IMR-90 (cell line): ENCODE measurements around the gene ZMYM2. TPM values are rescaled to one million over a fixed set of nuclear protein-coding genes. Genes with fewer than 3 reads are reported as not detected.

ENCODE experiments used
- ATAC-seq: fragments of 200-7000 bp; cut with Tn5 transposase; 2 replicates; pipeline ENCODE4 v1.9.1; 2020; ENCODE audit warnings: low read depth, mild to moderate bottlenecking, moderate library complexity
- BruUV-seq: library from RNA; stranded (reverse); fragments of 400-500 nt; replicated peaks from 2 replicates; lab custom pipeline; 2021; lab: Mats Ljungman, UMichigan
- CTCF ChIA-PET: fragments of 300-600 bp; formaldehyde crosslinking; extraction: SDS; loops from one replicate; lab custom pipeline; 2021; ENCODE audit warnings: antibody characterized with exemption; lab: Yijun Ruan, JAX
- POLR2A ChIA-PET: fragments of 300-600 bp; sonication (Branson Sonifier 250); formaldehyde crosslinking; loops from one replicate; lab custom pipeline; 2022; ENCODE audit warnings: antibody characterized with exemption; ENCODE audit not compliant: unreplicated experiment; lab: Charles Lee
- DNase-seq: peaks from one replicate; pipeline ENCODE4 v3.0.0; 2013
- H2AFZ ChIP-seq: replicated peaks from 2 replicates; pipeline ENCODE3; 2013; ENCODE audit warnings: low read length, mild to moderate bottlenecking; ENCODE audit not compliant: poor library complexity
- H2AK5ac ChIP-seq: 2 replicates; pipeline ENCODE4 v1.6.1; 2013; ENCODE audit warnings: low read depth, low read length, inconsistent platforms
- H2AK9ac ChIP-seq: replicated peaks from 2 replicates; pipeline ENCODE3; 2013; ENCODE audit warnings: mild to moderate bottlenecking, low read depth, low read length, moderate library complexity; ENCODE audit not compliant: poor library complexity
- H2BK120ac ChIP-seq: 2 replicates; pipeline ENCODE4 v1.6.1; 2013; ENCODE audit warnings: low read depth, low read length, inconsistent platforms
- H2BK15ac ChIP-seq: 3 replicates; pipeline ENCODE4 v1.6.1; 2013; ENCODE audit warnings: low read depth, low read length, inconsistent platforms
- H2BK20ac ChIP-seq: 2 replicates; pipeline ENCODE4 v1.6.1; 2013; ENCODE audit warnings: low read depth, mild to moderate bottlenecking, inconsistent platforms, low read length, moderate library complexity
- H2BK5ac ChIP-seq: 2 replicates; pipeline ENCODE4 v1.6.1; 2013; ENCODE audit warnings: mild to moderate bottlenecking, low read depth, low read length, inconsistent platforms; ENCODE audit not compliant: poor library complexity, severe bottlenecking
- H3K14ac ChIP-seq: replicated peaks from 2 replicates; pipeline ENCODE4 v1.6.1; 2013; ENCODE audit warnings: low read depth, low read length, inconsistent platforms
- H3K18ac ChIP-seq: 2 replicates; pipeline ENCODE4 v1.6.1; 2013; ENCODE audit warnings: low read depth, low read length, control low read depth
- H3K23ac ChIP-seq: 2 replicates; pipeline ENCODE4 v1.6.1; 2013; ENCODE audit warnings: low read depth, low read length, inconsistent platforms
- H3K27ac ChIP-seq: 2 replicates; pipeline ENCODE4 v1.5.1; 2013; ENCODE audit warnings: mild to moderate bottlenecking, control low read depth, low read length; ENCODE audit not compliant: insufficient read depth
- H3K27me3 ChIP-seq: 2 replicates; pipeline ENCODE4 v1.6.1; 2013; ENCODE audit warnings: low read length; ENCODE audit not compliant: control insufficient read depth, insufficient read depth
- H3K36me3 ChIP-seq: 2 replicates; pipeline ENCODE4 v1.6.1; 2013; ENCODE audit warnings: low read length, mixed read lengths; ENCODE audit not compliant: control insufficient read depth, insufficient read depth
- H3K4ac ChIP-seq: 2 replicates; pipeline ENCODE4 v1.6.1; 2013; ENCODE audit warnings: low read depth, low read length, inconsistent platforms
- H3K4me1 ChIP-seq: 2 replicates; pipeline ENCODE4 v1.6.1; 2013; ENCODE audit warnings: low read length, mixed read lengths; ENCODE audit not compliant: control insufficient read depth, insufficient read depth
- H3K4me2 ChIP-seq: 2 replicates; pipeline ENCODE4 v1.6.1; 2013; ENCODE audit warnings: low read depth, mild to moderate bottlenecking, control low read depth, low read length, moderate library complexity
- H3K4me3 ChIP-seq: 2 replicates; pipeline ENCODE4 v1.5.1; 2013; ENCODE audit warnings: low read depth, mild to moderate bottlenecking, control low read depth, low read length, moderate library complexity; ENCODE audit not compliant: insufficient read depth
- H3K56ac ChIP-seq: 2 replicates; pipeline ENCODE4 v1.6.1; 2013; ENCODE audit warnings: low read length, inconsistent platforms; ENCODE audit not compliant: insufficient read depth; ENCODE audit errors: extremely low read depth
- H3K79me1 ChIP-seq, 2 experiments: 2 replicates each; pipeline ENCODE4 v1.6.1; 2013; ENCODE audit warnings: low read length in 2 of 2, inconsistent platforms in 1 of 2, low read depth in 1 of 2
- H3K9ac ChIP-seq: 2 replicates; pipeline ENCODE4 v1.6.1; 2013; ENCODE audit warnings: low read depth, low read length, control low read depth
- H3K9me1 ChIP-seq: 2 replicates; pipeline ENCODE4 v1.6.1; 2013; ENCODE audit warnings: low read length, inconsistent platforms; ENCODE audit not compliant: insufficient read depth
- H3K9me3 ChIP-seq: 2 replicates; pipeline ENCODE4 v1.6.1; 2013; ENCODE audit warnings: low read length; ENCODE audit not compliant: control insufficient read depth, insufficient read depth
- H4K20me1 ChIP-seq: 2 replicates; pipeline ENCODE4 v1.6.1; 2013; ENCODE audit warnings: low read length, inconsistent platforms; ENCODE audit not compliant: insufficient read depth
- H4K5ac ChIP-seq: 2 replicates; pipeline ENCODE4 v1.6.1; 2013; ENCODE audit warnings: mild to moderate bottlenecking, low read depth, low read length, control low read depth
- H4K8ac ChIP-seq, 2 experiments: 2 replicates each; pipeline ENCODE4 v1.6.1; 2013; ENCODE audit warnings: low read depth in 2 of 2, low read length in 2 of 2, control low read depth in 1 of 2, inconsistent platforms in 1 of 2
- H4K91ac ChIP-seq: 2 replicates; pipeline ENCODE4 v1.6.1; 2013; ENCODE audit warnings: low read depth, low read length, inconsistent platforms; ENCODE audit not compliant: insufficient read depth
- BHLHE40 ChIP-seq: fragments of 150-350 bp; IDR thresholded peaks from 2 replicates; pipeline ENCODE4 v1.6.1; 2016; ENCODE audit warnings: mild to moderate bottlenecking, low read depth, low read length
- CHD1 ChIP-seq: IDR thresholded peaks from 2 replicates; pipeline ENCODE4 v1.6.1; 2012; ENCODE audit warnings: low read depth, low read length, improper control_type of control experiment
- CTCF ChIP-seq: conservative IDR thresholded peaks from 2 replicates; pipeline ENCODE4 v1.5.1; 2012; ENCODE audit warnings: mild to moderate bottlenecking, low read depth, low read length, improper control_type of control experiment
- RAD21 ChIP-seq: IDR thresholded peaks from 2 replicates; pipeline ENCODE4 v1.6.1; 2012; ENCODE audit warnings: low read length, improper control_type of control experiment
- WGBS, 2 experiments: methylation state at CpG; one replicate each; pipeline versions ENCODE4 v1.1.5 to v1.1.7; 2013; ENCODE audit warnings: missing lambda C conversion rate in 2 of 2; ENCODE audit not compliant: insufficient read length in 1 of 2; ENCODE audit errors: extremely low coverage in 2 of 2; 5-methylcytosine and 5-hydroxymethylcytosine counted together
- dilution Hi-C: fragments of 300-500 bp; cut with HindIII; formaldehyde crosslinking; loops from one replicate; pipeline ENCODE4 v1.14.3; 2018; ENCODE audit warnings: low sequenced_read_pairs; ENCODE audit not compliant: unreplicated experiment
- in situ Hi-C: fragments of 300-500 bp; cut with MboI; formaldehyde crosslinking; loops from 3 replicates; pipeline ENCODE4 v1.14.3; 2019; ENCODE audit warnings: low sequenced_read_pairs, inconsistent platforms, mixed read lengths
- intact Hi-C: fragments of 100-400 bp; cut with micrococcal nuclease; formaldehyde crosslinking; loops from 2 replicates; pipeline ENCODE4 v1.10.0; 2022
- polyA plus RNA-seq, 3 experiments: library from polyadenylated mRNA; depleted of rRNA; stranded (reverse); fragments of >200 nt; gene quantifications; 2 replicates each; pipeline ENCODE4 v1.2.3, GENCODE V29; 2012; ENCODE audit warnings: low replicate concordance in 1 of 3
- total RNA-seq: library from RNA; depleted of rRNA; stranded (reverse); fragments of >200 nt; gene quantifications from 2 replicates; pipeline ENCODE4 v1.2.3, GENCODE V29; 2012

ZMYM2 gene
- total and polyA plus RNA-seq, 2 of the 4 experiments (the other 2 are of a cell fraction): 15.7 to 51.1 TPM

GRCh38 chr13:20033486-20033885 is 75.0 kb downstream of the ZMYM2 start:
- no peak overlapping the region for H2BK15ac ChIP-seq
- H3K36me3 ChIP-seq: peaks cover 30% of the 10 kb centered on the region
- H4K8ac ChIP-seq: no peak overlapping the region
- no peak overlapping the region for H3K4ac ChIP-seq
- H2AK5ac ChIP-seq: no peak overlapping the region
- no peaks in the 10 kb centered on the region for H3K9me3 ChIP-seq
- ATAC-seq (no peak), DNase-seq (no peak)
- ChIA-PET CTCF (no interaction called here), POLR2A (no interaction called here)
- H2AK9ac ChIP-seq: no peak overlapping the region
- no peak overlapping the region for H2BK5ac ChIP-seq
- H3K18ac ChIP-seq: no peak overlapping the region
- no peak overlapping the region for H3K14ac ChIP-seq
- no peak overlapping the region for H3K27ac ChIP-seq
- H3K56ac ChIP-seq: no peak overlapping the region
- intact Hi-C loops: no loop called here
- H2BK20ac ChIP-seq: no peak overlapping the region
- in situ Hi-C loops: no loop called here
- H3K23ac ChIP-seq: no peak overlapping the region
- H2BK120ac ChIP-seq: no peak overlapping the region
- no peak overlapping the region for H3K4me3 ChIP-seq
- TF ChIP-seq RAD21 (no peak), BHLHE40 (no peak), CHD1 (no peak), CTCF (no peak)
- no peak overlapping the region for H4K91ac ChIP-seq
- no peak overlapping the region for H4K5ac ChIP-seq
- H3K27me3 ChIP-seq: no peaks in the 10 kb centered on the region
- H4K20me1 ChIP-seq: no peaks in the 10 kb centered on the region
- H3K79me1 ChIP-seq: peaks cover 6 to 15% of the 10 kb centered on the region in 2 experiments; a peak in 3 of 4 replicates
- H3K4me2 ChIP-seq: no peak overlapping the region
- no peak overlapping the region for H3K9ac ChIP-seq
- no peaks in the 10 kb centered on the region for H3K4me1 ChIP-seq
- H2AFZ ChIP-seq: no peak overlapping the region
- no peaks in the 10 kb centered on the region for H3K9me1 ChIP-seq
- no TSS peak for BruUV-seq
- dilution Hi-C loops: no loop called here
- WGBS, 2 experiments: no CpG with 5 or more reads among the region's 1 CpG
